Progenitor cell of endocrine pancreas (in vitro differentiated cells): ENCODE results near the gene SCFD2. TPM values are rescaled to one million over a fixed set of nuclear protein-coding genes. Genes with fewer than 3 reads are reported as not detected.

Experiments
- DNase-seq: peaks from one replicate; pipeline ENCODE4 v3.0.0; 2021; ENCODE audit warnings: low spot score; ENCODE audit not compliant: unreplicated experiment
- H3K27ac Mint-ChIP-seq: 2 replicates; pipeline ENCODE4 v1.8.0; 2021; ENCODE audit warnings: mild to moderate bottlenecking, moderate library complexity, mixed read lengths
- H3K27me3 Mint-ChIP-seq: 2 replicates; pipeline ENCODE4 v1.8.0; 2021; ENCODE audit warnings: mixed read lengths
- H3K36me3 Mint-ChIP-seq: 2 replicates; pipeline ENCODE4 v1.8.0; 2022; ENCODE audit warnings: mixed read lengths; ENCODE audit not compliant: insufficient read depth
- H3K4me1 Mint-ChIP-seq: 2 replicates; pipeline ENCODE4 v1.8.0; 2021; ENCODE audit warnings: low read depth, mixed read lengths
- H3K4me3 Mint-ChIP-seq: 2 replicates; pipeline ENCODE4 v1.8.0; 2021; ENCODE audit warnings: low read depth, mild to moderate bottlenecking, moderate library complexity, mixed read lengths
- H3K9me3 Mint-ChIP-seq: 2 replicates; pipeline ENCODE4 v1.8.0; 2021; ENCODE audit warnings: low read depth, mixed read lengths
- CTCF ChIP-seq: fragments of 200-600 bp; sonication (generic); IDR thresholded peaks from one replicate; pipeline ENCODE4 v1.5.0; 2021; ENCODE audit warnings: antibody characterized with exemption, mild to moderate bottlenecking; ENCODE audit not compliant: unreplicated experiment
- total RNA-seq: library from RNA; stranded (reverse); gene quantifications from 2 replicates; pipeline ENCODE4 v1.2.1, GENCODE V29; 2021

SCFD2 gene
- total RNA-seq, 1 donor from 2014 or later = 12.5 TPM

DNA sequence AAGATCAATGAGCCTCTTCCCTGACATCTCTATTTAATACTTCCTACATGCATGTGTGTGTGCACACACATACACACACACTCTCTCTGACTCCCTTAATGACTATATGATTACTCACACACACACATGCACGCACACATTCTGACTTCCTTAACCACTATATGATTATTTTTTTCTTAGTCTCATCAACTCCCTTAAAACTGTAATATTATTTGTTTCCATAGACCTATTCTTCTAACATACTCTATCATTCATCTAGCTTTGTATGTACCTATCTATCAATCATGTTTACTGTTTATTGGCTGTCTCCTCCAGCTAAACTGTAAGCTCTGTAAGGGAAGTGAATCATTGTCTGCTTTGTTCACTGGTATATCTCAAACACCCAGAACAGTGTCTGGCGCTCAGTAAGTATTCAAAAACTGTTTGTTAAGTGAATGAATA lies 267.2 kb downstream of the SCFD2 start:
- no peak overlapping the region for H3K27ac Mint-ChIP-seq
- no peaks in the 10 kb centered on the region for H3K4me1 Mint-ChIP-seq
- no peak for DNase-seq
- no peak for TF ChIP-seq CTCF
- no peak overlapping the region for H3K4me3 Mint-ChIP-seq
- no peaks in the 10 kb centered on the region for H3K36me3 Mint-ChIP-seq
- H3K9me3 Mint-ChIP-seq = peaks cover 7% of the 10 kb centered on the region
- H3K27me3 Mint-ChIP-seq = no peaks in the 10 kb centered on the region

- Mint-ChIP-seq H3K27me3 (no peaks in the 10 kb centered on the region), H3K9me3 (peaks cover 6% of the 10 kb centered on the region), H3K4me3 (no peak overlapping the region), H3K27ac (no peak overlapping the region), H3K36me3 (no peaks in the 10 kb centered on the region), H3K4me1 (no peaks in the 10 kb centered on the region)
- TF ChIP-seq CTCF = no peak
- no peak for DNase-seq
These were observed 271.8 kb downstream of the SCFD2 start for GRCh38 chr4:53094040-53094439.

DNA sequence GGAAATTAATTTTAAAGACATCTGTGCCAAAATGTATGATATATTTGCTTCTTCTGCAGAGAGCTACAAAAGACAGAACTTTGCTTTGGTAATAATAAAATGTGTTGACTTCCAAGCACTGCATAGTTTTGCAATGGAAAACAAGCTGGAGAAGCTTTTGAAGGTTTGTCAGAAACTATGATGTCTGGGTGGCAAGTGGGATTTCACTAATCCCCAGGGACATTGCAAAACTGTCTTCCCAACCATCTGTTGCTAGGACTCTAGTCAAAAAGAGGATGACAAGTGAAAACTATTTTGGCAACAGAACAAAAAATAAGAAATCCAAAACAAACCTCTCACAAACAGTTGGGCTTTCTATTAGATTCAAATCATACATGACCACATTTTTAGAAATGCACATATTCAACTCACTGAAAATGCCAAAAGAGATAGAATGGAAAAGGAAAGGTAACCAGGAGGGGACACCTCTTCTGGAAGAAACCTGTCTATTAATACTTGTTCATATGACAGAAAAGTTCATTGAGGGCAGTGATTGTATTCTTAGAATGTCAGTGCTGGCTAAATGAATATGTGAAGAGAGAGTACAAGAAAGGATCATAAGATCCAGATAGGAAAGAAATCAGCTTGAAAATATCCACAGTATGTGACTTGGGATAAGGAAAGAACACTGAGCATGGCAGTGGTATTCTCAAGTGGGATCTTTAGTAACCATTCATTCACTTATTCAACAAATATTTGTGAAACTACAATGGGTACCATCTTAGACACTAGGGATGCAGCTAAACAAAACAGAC lies 275.7 kb downstream of the SCFD2 start:
- Mint-ChIP-seq H3K27ac (no peak overlapping the region), H3K9me3 (peaks cover 10% of the 10 kb centered on the region), H3K27me3 (no peaks in the 10 kb centered on the region), H3K4me1 (no peaks in the 10 kb centered on the region), H3K4me3 (no peak overlapping the region), H3K36me3 (peaks cover 3% of the 10 kb centered on the region)
- no peak for DNase-seq
- TF ChIP-seq CTCF = no peak

DNA sequence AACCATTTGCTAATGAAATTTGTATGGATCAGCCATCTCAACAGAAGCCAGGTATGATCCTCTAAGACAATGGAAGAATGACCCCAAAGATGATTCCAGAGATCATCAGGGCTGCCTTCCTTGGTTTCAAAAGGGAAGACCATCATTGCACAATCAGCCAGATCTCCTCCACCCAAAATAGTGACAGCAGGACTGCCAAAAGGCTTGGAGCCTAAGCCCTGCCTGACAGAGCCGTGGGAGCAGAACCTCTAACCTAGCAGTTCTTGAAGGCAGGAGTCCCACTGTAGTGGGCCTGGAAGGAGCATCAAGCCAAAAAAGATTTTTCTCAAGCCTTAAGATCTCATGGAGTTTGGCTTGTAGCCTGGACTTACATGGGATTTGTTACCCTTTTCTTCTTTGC lies 277.7 kb downstream of the SCFD2 start:
- DNase-seq = no peak
- Mint-ChIP-seq H3K27me3 (no peaks in the 10 kb centered on the region), H3K9me3 (peaks cover 27% of the 10 kb centered on the region), H3K27ac (no peak overlapping the region), H3K36me3 (peaks cover 10% of the 10 kb centered on the region), H3K4me3 (no peak overlapping the region), H3K4me1 (no peaks in the 10 kb centered on the region)
- TF ChIP-seq CTCF = no peak

DNA sequence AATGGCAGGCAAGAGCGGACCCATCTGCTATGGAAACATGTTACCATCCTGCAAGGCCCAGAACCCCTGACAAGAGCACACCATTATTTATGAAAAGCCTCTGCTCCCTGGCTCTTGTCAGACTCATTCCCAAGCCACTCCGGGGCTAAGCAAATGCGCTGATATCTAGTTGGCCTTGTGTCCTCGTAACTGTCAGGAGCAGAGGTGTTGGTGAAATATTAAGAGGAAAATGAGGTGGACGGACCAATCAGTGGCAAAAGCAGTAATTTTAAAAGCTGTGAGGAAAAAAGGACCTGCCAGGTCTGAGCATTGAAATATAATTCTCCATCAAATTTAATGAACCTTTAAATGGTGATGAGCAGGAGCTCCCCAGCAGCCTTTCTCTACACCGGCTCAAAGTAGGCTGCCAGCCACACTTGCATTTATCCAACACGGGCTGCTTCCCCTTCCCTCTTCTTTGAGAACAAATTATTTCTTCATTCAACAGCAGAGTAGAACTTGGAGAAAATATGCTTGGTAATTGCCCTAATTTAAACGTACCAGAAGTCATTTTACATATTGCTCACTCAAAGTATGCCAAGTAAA lies 289.4 kb downstream of the SCFD2 start:
- H3K9me3 Mint-ChIP-seq = no peaks in the 10 kb centered on the region
- H3K36me3 Mint-ChIP-seq = no peaks in the 10 kb centered on the region
- no peak for DNase-seq
- H3K27ac Mint-ChIP-seq = no peak overlapping the region
- peaks cover 4% of the 10 kb centered on the region for H3K4me1 Mint-ChIP-seq
- H3K27me3 Mint-ChIP-seq = no peaks in the 10 kb centered on the region
- no peak overlapping the region for H3K4me3 Mint-ChIP-seq
- no peak for TF ChIP-seq CTCF
